Measurements from ENCODE around the gene CAMK4.

The CAMK4 gene

DNA sequence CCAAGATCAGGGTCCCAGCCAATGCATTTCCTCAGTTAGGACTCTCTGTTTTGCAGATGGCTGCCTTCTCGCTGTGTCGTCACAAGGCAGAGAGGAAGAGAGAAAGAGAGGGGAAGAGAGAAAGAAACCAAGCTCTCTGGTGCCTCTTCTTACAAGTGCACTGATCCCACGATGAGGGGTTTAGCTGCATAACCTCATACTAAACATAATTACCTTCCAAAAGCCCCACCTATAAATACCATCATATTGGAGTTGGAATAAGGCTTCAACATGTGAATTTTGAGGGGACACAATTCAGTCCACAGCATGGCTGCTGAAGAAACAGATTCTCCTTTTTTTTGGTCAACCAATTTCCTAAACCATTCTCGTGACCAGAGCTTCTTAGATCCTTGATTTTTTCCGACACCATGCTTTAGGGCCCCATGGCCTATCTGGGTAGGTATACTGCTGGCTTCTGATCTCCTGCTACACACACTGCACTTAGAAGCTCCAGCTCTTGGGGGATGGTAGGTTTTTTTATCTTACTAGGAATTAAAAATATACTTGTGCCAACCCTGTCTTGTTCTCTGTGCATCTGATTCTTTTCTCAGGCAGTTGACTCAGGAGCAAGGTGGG, 5.1 kb downstream of the CAMK4 start:
- DNase-seq (ENCODE audit: low read depth), result no peak

DNA sequence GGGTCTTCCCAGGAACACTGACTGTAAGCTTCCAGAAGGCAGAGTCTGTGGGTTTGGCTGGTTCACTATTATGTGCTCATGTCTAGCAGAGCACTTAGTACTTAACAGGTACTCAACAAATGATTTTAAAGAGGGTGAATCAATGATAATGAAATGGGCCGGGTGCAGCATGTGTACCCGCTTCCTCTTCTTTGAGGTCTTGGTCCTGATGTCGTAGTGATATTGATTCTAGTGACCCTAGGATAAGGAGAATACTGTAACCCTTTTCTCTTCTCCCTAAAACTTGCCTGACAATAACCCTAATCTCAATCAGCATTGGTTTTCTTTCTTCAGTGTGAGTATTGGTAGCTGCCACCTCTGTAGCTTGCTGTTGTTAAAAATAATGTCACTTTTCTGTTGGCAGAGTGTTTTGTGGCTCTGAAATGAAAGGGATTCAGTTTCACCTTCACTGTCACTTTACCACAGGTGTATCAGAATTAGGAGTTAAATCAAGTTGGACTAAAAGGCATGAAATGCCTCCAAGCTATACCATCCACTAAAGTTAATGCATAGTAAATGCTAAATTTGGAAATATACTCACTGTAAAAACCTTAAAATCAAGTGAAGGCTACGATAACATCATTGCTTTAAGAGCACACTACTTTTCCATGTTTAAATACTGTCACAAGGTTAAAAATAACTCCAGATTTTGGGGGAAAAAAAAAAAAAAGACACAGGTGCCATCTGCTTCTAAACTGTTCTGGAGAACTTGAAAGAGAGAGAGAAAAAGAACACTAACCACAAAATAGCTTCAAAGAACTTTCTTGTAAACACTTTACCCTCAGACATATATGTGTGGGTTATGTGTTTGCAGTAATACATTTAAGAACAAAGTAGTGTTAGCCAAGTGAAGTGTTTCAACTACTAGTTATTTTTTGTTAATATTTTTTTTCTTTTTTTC, 6.0 kb downstream of the CAMK4 start:
- DNase-seq (ENCODE audit: low read depth), result no peak

DNA sequence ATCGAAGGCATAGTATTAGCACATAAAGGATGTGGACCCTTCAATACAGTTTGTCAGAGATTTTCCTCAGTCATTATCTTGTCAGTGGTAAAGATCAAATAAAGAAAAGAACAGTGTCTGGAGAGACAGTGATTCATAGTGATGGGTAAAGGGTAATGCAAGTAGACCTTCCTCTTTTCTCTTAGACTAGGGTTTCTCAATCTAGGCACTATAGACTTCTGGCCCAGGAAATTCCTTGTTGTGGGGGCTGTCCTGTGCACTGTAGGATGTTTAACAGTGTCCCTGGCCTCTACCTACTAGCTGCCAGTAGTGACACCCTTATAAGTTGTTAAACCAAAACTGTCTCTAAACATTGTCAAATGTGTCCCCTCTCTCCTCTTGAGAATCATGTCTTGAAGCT, 6.9 kb downstream of the CAMK4 start:
- DNase-seq (ENCODE audit: low read depth), result no peak

DNA sequence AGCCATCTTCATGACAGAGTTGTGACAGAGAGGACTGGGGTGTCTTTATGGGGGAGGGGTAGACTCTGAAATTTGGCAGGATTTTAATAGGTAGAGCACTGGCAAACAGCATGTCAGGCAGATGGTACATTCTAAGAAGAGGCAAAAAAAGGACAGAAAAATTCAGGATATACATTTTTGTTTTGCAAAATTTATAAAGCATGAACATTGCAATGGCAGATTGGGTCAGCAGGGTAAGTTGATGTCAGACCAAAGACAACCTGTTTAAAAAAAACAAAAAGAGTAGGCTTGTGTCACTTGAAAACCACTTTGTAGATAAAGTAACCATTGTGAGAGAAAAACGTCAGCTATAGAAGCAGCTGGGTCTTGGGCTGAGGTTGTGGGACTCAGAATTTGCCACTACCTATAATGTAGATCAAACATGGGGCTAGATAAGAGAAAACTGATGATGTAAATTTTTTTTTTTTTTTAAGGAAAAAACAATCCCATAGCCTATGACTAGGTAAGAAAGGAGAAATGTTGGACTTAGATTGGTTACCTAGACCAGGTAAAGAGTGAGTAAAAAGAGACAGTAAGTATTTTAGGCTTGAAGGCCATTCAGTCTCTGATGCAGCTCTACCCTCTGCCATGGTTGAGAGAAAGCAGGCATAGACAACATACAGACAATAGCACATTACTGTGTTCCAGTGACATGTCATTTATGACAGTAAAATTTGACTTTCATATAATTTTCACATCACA, 8.3 kb downstream of the CAMK4 start:
- no peak for DNase-seq (ENCODE audit: low read depth)

DNA sequence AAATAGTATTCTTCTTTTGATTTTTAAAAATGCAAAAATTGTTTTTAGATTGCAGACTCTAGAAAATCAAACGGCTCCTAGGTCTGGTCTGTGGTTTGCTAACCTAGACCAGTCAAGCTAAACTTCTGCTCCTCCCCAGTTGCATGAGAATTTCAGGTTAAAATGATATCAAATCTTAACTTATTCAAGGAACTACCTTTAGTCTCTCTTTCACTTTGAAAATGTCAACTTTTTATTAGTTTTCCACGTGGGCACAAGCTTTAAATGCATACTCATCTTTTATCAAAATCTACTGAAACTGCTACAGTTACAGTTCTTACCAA, 8.8 kb downstream of the CAMK4 start:
- no peak for DNase-seq (ENCODE audit: low read depth)

DNA sequence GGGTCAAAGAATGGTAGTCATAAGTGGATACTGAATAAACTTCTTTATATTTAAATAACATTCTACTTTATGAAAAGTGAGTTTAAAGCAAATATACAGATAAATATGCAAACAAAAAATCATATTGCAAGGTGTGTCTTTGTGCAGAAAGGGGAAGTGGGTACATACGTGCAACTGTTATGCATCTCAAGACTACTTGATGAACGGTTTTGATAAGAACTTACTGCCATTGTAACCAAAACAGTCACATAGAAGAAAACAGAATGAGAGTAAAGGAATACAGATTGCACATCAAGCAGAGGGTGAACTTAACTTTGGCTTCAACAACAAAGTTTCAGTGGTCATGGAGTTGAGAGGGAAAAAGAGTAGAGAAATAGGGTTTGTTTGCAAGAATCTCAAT, 9.9 kb downstream of the CAMK4 start:
- no peak for DNase-seq (ENCODE audit: low read depth)

DNA sequence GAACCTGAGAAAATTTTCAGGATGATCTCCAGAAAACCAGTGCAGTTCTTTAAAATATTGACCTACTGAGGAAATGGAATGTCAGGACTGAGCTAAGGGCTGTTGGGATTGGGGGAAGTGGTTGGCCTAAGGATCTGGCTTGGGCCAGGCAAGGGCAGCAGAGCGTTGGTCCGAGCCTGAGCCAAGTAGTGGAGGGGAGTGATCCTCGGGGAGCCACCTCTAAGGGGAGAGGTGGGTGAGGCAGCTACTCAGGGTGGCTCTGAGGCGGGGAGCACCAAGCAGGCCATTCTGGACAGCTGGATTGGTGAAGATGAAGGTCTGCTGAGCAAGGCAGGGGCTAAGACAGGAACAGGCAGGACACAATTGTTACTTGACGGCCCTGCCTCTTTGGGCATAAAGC, 11.5 kb downstream of the CAMK4 start:
- DNase-seq (ENCODE audit: low read depth), result no peak

DNA sequence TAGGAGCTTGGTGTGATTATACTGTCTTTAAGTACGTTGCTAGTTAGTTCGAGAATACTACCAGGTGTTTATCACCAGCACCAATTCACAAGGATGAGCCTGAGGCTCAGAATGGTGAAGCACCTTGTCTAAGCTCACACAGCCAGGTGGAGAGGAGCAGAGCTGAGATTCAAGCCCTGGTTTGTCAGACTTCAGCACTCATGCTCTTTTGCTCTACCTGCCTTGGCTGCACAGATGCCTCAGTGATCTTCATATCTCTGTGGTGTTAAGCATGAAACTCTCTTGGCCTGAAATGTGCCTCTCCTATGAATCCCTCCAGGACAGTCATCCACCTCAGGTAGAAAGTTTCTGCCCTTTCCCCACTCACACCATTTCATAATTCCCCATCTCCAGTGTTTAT, 12.2 kb downstream of the CAMK4 start:
- DNase-seq (ENCODE audit: low read depth), result no peak

DNA sequence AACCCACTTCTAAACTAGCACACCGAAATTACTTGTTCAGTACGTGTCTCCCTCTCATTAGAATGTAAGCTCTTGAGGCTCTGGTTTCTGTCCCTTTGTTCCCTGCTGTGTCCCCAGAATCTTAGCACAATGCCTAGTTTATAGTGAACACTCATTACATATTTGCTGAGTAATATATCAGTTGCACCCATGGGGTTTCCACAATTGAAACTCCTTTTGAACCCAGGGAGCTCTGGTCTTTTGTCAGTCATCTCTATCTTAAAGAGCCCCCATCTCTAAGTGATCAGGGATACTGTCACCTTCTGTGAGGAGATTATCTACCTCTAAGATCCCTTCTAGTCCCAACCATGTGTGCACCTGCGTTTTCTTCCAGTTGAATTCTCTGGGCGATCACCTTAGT, 12.8 kb downstream of the CAMK4 start:
- no peak for DNase-seq (ENCODE audit: low read depth)

DNA sequence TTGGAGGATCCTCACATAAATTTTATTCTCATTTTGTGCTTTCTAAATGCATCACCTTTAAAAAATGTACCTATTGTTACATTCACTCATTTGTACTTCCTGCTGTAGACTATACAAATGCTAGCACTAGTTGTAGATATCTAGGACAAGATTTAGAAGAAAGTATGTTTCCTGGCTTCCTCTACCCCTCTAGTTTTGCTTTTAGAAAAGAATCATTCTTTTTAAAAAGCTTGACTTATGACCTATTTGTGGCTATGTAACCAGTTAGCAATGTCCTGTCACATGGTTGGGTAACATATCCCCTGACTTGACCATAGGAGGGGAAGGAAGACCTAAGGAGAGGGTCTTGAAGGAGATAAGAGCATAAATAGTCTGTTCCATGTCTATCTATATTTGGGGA, 13.3 kb downstream of the CAMK4 start:
- no peak for DNase-seq (ENCODE audit: low read depth)

DNA sequence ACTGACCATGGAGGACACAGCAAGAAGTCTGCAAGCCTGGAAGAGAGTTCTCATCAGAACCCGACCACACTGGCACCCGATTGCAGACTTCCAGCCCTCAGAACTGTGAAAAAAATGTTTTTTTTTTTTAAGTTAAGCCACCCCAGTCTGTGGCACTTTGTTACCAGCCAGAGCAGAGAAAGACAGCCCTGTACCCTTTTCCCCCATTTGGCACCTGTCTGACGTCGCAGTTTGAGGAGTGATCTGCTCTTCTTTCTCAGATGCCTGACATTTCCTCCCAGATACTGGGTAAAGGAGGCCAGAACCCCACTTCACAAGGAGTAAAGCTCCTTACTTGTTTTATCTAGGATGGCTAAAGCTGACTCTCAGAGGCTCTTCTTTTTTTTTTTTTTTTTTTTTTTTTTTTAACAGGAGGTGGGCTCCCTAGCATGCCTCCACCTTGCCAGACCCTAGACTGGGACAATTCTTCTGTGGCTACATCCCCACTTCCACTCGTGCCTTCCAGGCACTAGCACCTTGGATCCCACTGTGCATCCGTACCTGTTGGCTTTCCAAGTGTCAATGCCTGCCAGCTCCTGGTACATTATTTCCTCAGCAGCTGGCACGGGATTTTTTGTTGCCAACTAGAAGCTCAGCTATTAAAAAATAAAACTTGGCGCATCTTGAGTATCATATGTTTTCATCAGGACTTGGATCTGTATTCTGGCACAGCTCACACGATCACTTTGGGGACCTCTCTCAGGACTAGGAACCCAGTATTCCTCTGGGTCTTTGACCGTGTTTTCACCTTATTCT, 14.4 kb downstream of the CAMK4 start:
- DNase-seq (ENCODE audit: low read depth), result no peak

DNA sequence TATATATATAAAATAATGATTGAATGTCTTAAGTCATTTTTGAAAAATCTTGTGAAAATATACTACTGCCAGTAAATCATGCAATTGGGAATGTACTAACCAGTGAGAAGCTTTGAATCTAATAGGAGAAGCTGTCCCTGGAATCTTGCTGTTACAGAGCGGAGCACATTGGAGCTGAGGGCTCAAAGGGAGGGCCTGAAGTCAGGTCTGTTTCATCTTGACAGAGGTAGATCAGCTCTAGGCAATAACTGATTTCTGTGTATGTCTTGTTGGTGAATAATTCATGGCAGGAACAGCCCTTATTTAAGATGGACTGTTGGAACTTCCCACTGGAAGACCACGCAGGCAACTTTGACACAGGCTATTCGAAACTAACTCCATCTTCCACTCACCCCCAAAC, 17.5 kb downstream of the CAMK4 start:
- no peak for DNase-seq (ENCODE audit: low read depth)

DNA sequence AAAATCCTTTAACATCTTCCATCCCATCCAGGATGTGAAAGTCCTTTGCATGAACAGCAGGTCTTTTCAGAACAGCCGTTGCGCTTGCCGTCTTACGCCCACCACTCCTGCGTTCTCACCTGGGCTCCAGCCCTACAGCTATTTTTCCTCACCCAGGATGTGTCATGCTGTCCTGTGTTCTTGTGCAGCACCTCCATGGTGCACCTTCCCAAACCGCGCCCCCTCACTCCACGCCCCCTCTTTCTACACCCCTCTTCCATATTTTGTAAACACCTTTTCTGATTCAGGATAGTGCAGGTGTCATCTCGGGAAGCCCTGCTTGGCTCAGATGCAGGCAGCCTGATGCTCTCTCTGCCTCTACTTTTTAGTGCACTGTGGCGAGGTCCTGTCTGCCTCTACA, 18.4 kb downstream of the CAMK4 start:
- DNase-seq (ENCODE audit: low read depth), result no peak

DNA sequence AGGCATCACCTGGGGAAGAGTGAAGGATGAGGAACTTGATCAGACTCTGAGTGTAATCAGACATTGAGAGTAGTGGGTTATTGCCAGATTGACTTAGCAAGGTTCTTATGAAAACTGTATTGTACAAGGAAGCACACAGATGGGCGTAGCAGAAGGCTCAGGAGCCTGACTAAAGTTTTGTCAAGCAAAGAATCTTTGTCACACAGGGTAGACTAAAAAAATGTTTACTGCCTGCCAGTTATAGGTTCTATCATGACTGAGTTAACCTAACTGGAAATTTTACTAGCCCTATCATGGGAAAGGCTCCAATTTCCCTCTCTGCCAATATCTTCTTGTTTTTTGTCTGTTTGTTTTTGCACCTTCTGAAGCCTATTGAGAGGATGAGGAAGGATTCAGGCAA, 19.1 kb downstream of the CAMK4 start:
- DNase-seq (ENCODE audit: low read depth), result no peak

DNA sequence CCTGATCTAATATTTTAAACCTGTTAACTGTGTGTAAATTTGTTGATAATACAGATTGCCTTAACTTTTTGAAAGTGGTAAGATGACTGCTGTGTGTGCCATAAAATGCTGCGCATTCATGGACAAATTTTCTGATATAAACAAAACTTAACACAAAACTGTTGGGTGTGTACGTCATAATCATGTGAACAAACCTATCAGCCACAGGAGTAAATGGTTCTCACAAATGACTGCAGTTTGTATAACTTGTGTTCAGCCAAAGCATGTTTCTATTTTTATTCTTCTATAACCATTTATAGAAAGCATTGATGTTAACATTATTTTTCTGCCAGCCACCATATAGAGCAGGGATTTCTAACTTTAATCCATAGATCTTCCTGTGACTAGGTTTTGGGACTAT, 21.5 kb downstream of the CAMK4 start:
- DNase-seq (ENCODE audit: low read depth), result no peak

DNA sequence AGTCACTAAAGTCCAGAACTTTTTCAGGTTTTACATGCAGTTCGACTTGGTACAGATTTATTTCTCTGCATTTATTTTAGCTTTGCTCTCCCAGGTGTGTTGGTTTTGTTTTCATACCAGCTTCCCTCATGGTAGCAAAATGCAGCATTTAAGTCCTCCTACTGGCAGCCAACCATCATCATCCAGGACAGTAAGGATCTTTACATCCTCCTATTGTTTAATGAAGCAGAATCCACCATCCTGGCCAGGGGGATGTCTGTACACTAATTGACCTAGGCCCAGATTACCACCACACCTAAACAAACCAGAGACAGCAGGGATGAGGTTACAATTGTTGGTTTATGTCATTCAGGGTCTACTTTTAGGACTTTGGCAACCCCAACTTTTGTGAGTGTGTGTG, 22.3 kb downstream of the CAMK4 start:
- DNase-seq (ENCODE audit: low read depth), result no peak

DNA sequence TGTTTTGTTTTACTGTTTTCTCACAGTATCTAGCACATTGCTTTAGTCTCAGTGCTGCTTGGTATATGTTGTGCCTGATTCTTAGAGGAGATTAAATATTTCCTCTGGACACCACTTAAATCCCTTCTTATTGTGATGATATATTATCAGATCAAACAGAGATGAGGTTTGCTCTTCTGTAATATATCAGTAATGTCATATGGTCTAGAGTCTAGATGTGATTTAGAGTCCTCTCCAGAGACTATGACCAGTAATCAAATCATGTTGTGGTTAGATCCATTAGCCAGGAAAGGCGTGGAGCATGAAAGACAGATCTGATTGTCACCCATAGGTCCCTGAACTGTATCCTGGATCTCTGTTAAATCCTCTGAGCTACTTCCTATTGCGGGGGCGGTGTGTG, 24.4 kb downstream of the CAMK4 start:
- no peak for DNase-seq (ENCODE audit: low read depth)

DNA sequence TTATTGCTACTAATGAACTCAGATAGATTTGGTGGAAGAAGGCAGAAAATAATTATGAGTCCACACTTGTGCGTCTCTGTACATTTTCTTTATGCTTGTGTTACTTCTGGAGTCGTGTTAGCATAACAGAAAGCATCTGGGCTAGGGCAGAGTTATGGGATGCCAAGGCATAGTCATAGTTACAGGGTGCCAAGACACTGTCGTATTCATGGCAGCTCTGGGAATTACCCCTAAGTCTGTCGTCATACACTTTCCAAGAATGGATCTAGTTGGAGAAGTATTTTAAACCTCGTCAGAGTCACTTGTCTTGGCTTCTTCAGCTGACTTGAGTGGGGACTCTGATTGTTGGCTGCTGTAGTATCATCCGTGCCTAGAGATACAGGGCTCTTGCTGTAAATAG, 27.7 kb downstream of the CAMK4 start:
- no peak for DNase-seq (ENCODE audit: low read depth)

DNA sequence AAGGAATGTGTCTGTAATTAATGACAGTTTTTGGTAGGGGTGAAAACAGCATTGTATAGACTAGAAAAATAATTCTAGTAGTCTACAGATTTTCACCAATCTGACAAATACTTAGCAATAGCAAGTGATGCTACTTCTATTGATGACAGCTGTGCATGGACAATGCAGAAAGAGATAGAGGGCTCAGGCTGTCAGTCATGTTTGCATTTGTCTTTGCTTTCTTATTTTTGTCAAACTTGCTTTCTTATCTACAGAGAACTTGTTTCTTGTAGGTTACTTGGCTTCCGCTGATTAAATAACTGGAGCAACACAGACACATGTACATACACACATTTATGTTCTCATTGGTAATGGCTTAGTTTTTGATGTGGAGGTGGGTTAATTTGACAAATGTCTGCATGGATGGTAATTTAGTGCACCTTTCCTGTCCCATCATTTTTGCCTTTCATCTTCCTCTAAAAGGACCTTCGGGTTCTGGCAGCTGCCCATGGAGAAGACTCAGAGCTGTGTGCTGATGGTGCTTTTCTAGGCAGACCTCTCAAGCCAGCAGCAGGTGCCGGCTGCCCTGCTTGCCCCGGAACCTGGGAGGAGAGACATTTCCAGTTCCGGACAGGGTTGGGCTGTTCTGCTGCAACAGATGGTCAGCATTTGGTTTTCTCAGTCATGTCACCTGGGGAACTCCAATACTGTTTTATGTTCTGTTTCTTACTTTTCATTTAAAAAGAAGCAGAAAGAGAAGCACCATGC, 28.8 kb downstream of the CAMK4 start:
- DNase-seq (ENCODE audit: low read depth), result no peak

DNA sequence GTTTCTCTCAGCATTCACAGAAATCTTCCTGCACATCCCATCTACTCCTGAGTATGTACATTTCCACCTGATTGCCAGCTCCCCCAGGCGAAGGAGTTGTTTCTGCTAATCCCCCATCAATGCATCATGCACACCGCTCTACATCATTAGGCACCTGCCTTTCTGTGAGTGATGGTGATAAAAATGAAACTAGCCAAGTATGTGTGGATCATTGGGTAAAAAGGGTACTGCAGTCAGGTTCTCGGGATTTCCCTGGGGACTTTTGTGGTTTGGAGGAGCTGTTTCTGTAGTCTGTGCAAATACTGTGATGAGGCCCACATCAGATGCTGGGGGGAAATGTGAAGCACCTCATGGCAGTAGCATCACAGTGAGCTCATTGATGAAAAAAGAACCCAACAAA, 30.4 kb downstream of the CAMK4 start:
- DNase-seq (ENCODE audit: low read depth), result peak; percentile 45

DNA sequence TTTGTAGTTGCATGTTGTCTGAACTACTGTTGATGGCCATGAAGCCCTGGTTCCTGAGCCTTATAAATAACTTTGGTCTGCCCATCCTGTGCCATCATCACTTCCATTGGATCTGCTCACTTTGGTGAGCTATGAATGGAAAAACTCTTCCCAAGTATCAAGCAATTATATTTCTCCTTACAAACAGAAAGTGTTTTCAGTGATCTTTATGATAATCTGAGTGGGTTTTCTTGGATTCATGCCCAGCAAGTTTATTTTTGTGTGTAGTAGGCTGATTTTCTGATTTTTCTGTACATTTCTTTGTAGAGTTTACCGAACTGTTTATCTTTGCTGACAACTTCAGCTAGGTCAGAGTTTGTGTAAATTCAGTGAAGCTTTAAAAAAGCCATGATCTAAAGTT, 31.0 kb downstream of the CAMK4 start:
- no peak for DNase-seq (ENCODE audit: low read depth)

DNA sequence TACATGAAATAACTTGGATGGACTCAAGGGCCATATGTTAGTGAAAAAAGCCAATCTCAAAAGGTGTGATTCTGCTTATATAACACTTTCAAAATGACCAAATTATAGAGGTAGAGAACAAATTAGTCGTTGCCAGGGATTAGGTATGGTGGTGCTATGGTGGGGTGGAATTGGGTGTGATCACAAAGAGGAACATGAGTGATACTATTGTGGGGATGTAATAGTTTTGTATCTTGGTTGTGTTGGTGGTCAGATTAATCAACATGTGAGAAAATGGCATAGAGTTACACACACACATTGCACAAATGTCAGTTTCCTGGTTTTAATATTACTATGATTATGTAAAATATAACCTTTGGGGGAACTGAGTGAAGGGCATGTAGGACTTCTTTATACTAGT, 31.9 kb downstream of the CAMK4 start:
- no peak for DNase-seq (ENCODE audit: low read depth)

Data from stimulated activated CD8-positive, alpha-beta memory T cell treated with anti-CD3 and anti-CD28 coated beads, Interleukin-7, amount 100 ng/mL, for 24 hours (primary cell).